Stimulated activated CD4-positive, alpha-beta T cell treated with anti-CD3 and anti-CD28 coated beads, Interleukin-15, amount 100 ng/mL, for 1 hour (primary cell): ENCODE results near the gene TRABD2B.

Experiments used
- DNase-seq, 2 donors: peaks; one replicate each; pipeline ENCODE4 v3.0.0-alpha.2; 2020; ENCODE audit warnings: low read depth in 1 of 2, low spot score in 1 of 2

Gene TRABD2B

DNA sequence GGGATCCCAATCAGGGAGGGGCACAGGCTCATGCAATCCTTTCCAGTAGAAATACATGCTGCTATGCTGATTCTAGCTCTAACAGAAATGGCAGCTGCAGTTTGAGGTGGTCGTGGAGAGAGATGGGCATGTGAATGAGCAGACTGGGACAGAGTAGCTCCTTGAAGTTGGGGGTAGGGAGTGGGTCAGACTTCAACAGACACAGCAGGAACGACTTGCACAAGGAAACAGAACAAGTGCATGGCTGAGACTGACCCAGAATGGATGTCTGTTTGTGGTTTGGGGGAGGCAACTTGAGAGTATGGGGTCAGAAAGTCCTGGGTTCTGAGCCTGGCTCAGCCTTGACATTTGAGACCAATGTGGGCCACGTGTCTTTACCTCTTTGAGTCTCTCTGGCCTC, 25.1 kb upstream of the TRABD2B start:
- no peak for DNase-seq

DNA sequence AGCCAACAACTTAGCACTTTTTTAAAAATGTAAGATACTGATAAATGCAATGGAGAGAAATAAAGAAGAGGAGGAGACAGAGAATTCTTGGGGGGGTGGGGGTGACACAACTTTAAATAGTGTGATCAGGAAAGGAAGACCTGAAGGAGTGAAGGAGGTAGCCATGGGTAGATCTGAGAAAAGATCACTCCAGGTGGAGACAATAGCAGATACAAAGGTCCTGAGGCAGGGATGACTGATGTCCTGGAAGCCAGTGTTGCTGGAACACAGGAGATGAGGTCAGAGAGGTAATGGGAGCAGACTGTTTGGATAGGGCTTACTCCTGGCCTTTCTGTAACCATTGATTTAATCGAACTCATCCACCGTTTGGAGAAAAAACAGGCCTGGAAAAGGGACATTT, 24.6 kb upstream of the TRABD2B start:
- DNase-seq: no peak

DNA sequence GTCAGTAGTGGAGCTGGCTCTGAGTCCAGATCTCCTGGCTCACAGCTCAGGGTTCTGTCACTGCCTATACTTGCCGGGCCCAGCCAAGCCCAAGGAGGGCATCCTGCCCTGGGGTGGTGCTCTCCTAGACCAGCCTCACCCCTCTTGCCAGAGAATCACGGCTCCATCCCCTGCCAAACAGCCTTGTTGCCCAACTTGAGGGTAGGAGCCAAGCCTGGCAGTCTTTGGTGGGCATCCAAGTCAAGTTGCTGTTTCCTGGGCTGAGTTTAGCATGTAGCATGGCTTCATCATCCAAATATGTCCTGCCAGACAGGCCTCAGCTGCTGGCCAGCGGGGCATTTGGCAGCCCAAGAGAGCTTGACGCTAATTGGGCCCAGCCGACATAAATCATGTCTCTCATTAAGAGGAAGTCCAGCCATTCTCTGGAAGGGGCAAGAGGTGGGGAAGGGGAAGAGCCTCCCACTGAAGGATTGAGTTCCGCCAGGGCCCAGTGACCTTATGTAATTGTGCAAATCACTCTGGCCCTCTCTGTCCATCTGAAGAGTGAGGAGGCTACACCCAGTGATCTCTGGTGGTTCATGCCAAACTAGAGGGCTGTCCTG, 22.6 kb upstream of the TRABD2B start:
- DNase-seq: no peak

DNA sequence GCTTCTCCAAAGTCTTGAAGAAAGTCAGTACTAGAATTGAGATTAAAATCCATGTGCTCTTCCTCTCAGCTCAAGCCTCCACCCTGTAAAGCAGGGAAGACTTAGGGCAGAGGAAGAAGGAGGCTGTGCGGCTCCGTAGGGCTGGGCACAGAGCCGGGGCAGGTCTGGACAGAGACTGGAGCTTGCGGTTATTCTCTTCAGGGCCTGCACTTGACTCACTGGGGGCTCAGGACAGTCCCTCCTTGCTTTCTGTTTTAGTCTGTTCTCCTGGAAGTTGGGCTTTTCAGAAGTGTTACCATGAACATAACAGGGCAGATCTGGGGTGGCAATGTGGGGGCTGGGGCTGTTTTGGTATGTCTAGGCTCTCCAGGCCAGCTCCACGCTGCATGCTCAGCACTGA, 21.6 kb upstream of the TRABD2B start:
- DNase-seq: no peak

DNA sequence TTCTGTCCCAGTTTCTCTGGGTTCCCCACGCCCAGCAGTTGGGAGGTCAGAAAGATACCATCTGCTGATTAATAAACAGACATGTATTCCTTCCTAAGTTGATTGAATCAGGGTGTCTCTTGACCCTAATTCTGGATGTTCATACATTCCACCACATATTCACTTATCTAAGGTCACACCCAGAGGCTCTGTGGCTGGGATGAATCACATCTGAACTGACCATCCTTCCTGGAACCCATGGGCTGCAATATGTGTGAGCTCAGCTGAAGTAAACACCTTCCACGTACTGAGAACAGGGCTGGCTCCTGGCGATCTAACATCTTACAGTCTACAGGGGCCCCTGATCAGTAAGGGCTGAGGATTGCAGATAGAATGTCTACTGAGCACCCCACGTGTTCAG, 20.5 kb upstream of the TRABD2B start:
- DNase-seq: no peak

DNA sequence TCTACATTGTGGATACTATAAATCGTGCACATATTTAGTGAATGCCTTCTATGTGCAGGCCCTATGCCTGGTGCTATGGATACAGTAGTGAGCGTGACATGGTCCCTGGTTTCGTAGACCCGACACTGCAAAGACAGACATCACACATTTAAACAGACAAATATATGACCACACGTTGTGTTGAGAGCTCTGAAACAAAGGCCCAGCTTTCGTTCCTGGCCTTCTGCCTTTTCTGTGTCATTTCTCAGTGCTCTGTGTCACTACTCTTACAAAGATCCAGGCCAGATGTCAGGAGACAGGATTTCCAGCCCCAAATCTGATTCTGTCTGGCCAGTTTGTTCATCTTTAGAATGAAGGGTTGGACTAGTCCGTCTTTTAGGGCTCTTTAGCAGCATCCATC, 19.3 kb upstream of the TRABD2B start:
- no peak for DNase-seq

DNA sequence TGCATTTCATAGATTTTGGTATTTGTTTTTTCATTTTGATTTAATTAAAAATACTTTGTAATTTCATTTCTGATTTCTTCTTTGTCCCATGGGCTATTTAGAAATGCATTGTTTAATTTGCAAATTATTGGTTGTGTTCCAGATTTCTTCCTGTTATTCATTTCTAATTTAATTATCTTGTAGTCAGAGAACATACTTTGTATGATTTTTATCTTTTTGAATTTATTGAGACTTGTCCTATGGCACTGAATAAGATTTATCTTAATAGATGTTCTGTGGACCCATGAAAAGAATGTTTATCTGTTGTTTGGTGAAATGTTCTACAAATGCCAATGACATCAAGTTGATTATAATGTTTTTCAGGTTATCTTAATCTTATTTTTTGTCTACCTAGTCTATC, 16.1 kb upstream of the TRABD2B start:
- DNase-seq: no peak

DNA sequence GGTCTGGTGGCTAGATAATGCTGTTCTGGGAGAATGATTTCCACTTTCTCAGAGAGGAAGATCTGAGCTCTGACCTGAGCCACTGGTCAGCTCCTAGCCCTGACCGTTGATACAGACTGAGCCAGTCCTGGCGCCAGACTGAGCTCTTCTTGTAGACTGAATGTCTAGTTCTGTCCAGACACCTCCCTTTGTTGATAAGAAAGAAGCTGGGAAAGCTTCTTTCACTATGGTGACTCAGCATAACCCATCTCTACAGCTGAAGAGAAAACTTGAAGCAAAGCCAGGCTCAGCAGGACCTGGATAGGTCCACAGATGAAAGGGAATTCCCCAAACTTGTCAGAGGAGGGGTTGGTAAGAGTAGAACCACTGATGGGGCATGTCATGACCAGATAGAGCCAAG, 9.9 kb upstream of the TRABD2B start:
- no peak for DNase-seq

DNA sequence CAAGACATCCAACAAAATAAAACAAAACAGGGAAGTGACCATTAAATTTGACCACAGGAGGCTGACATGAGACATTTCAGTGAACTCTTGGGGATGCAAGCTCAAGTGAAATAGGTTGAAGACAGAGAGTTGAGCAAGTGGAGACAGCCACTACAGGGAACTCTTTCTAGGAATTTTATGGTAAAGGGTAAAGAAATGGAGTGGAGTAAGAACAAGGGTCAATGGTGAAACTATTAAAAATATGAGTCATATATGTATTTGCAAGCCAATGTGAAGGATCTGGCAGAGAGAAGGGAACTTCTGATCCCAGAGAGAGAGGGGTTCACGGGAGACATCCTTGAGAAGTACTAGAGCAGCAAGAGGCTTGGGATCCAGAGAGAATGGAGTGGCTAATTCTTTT, 9.1 kb upstream of the TRABD2B start:
- no peak for DNase-seq

DNA sequence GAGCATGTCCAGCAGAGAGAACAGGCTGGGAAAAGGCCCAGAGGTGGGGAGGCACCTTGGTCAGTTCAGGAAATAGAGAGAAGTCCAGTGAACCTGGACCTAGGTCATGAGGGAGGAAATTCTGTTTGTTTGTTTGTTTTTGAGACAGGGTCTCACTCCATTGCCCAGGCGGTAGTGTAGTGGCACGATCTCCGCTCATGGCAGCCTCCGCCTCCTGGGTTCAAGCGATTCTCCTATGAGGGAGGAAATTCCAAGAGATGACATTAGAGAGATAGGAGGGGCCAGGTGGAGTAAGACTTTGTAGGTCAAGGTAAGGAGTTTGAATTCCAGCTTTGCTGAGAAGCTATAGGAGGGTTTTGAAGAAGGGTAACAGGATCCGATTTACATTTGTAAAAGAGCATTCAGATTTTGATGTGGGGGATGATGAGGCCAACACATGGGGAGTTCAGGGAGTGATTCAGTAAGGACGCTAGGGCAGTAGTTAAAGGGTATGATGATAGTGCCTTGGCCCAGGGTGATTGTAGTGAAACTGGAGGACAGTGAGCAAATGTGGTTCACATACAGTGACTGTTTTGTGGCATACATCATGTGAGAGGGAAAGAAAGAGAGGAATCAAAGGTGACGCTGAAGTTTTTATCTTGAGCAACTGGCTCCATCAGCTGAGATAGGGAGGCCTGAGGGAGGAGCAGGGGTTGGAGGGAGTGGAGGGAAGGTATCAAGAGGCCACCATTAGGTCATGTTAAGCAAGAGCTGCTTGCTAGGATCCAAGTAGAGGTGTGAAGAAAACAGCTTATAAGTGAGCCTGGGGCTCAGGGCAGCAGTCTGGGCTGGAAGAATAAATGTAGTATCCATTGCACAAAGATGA, 8.3 kb upstream of the TRABD2B start:
- no peak for DNase-seq

DNA sequence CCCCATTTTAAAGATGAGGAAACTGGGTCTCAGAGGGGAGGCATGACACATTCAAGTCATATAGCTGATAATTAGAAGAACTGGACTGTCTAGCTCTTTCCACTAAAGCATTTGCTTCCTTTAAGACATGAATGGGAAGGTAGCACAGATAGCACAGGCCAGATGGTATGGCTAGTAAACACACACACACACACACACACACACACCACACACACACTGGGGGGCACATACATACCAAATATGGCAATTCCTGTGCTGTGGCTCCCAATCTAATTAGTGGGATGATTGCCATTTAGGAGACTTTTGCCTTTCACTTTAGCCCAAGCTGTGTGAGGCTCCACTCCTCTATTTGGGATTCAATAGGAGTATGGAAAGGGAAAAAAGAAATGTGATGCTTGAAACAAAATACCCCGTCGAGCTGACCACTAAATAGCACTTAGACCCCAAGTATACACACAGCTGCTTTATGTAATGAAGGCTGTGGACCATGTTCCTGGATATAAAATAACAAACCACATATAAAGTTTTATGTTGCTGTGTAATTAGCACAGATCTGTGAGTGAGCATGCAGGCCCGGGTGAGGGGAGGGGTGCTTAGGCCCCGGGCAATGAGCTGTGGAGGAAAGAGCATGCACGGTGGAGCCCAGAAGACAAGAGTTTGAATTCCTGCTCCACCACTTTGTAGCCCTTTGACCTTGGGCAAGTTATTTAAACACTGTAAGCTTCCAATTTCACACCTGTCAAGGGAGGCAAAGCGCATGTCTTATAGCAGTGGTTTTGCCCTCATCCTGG, 6.8 kb upstream of the TRABD2B start:
- no peak for DNase-seq

DNA sequence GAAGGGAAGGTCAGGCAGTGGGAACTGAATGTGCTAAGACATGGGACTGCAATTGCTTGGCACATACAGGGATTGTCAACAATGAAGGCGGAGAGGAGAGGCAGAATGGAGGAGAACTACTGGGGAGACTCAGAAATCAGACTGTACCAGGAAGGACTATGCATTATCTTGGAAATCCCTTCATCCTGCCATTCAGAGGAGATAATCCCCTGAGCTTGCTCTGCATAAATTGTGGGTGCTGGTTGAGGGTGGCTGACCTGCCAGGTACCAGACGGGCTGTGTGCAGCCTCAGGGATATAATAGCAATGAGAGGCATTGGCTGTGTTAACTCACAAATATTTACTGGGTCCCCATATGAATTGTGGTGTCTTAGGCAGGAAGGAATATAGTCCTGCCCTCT, 5.0 kb upstream of the TRABD2B start:
- DNase-seq: no peak

DNA sequence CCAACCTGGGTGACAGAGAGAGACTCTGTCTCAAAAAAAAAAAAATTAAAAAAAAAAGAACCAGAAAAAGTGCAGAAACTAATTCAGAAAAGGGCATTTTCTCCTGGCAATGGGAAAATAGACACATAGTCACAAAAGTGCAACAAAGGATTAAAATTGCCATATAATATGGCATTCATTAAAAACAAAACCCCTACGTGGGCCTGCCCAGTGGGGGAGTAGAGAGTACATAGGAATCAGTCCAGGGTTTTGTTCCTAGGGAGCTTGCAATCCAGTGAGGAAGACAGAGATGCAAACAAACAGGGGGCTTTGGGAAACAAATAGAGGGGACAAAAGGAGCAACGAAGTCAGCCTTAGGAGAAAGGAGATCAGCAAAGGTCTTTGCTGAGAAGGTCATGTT, 4.5 kb upstream of the TRABD2B start:
- DNase-seq: no peak

DNA sequence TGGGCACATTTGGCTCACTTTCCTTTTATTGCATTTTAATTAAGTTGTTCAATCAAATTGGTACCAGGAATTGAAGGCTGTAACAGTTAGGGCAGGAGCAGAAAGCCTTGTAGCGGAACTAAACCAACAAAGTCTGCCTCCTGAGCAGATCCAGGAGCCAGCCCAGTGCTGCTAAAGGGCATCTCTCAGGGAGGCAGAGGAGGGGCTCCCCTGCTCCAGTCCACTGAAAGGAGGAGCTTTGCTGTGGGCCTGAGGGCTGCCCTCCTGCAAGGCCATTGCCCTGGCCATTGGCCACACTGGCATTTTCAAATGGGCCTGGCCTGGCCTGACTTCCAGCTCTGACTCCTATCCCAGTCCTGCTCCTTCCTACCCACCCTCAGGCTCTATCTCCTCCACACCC, 3.7 kb upstream of the TRABD2B start:
- DNase-seq: no peak

DNA sequence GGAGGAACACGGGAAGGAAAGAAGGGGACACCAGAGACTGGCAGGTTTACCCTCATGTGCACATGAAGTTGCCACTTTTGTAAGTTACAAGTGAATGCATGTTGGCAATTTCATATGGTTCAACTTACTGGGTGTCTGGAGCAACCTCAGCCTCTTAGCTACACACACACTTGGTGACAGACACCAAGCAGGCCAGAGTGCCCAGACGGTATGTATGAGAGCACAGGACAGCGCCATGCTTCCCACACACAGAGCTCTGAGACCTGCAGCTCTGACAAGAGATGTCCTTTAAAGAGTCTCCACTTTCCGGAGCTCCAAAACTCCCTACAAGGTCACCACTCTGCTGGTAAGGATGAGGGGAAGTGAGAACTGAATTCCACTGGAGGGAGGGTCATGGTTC, 1.9 kb upstream of the TRABD2B start:
- no peak for DNase-seq

DNA sequence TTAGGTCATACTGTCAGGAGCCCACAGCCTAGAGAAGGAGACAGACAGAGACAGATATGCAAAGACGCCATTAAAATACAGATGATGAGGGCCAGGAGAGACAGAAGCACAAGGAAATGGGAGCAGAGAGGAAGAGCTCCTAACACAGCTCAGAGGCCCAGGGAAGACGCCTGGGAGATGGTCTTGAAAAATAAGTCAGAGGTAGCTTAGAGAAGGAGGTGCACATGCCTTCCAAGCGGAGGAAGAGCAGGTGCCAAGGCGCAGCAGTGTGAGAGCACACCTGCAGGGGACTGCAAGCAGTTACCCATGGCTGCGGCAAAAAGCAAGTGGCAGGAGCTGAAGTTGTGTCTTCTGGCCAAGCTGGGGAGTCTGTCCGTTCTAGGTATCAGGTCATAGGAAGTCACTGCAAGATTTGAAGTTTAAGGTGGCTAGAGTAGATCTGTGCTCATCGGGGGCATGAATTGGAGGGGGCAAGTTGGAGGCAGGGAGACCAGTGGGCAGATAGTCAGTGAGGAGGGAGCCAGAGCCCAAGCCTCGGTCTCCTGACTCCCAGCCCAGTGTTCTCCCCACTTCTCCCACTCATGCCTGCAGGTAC, 1.3 kb upstream of the TRABD2B start:
- DNase-seq: no peak

DNA sequence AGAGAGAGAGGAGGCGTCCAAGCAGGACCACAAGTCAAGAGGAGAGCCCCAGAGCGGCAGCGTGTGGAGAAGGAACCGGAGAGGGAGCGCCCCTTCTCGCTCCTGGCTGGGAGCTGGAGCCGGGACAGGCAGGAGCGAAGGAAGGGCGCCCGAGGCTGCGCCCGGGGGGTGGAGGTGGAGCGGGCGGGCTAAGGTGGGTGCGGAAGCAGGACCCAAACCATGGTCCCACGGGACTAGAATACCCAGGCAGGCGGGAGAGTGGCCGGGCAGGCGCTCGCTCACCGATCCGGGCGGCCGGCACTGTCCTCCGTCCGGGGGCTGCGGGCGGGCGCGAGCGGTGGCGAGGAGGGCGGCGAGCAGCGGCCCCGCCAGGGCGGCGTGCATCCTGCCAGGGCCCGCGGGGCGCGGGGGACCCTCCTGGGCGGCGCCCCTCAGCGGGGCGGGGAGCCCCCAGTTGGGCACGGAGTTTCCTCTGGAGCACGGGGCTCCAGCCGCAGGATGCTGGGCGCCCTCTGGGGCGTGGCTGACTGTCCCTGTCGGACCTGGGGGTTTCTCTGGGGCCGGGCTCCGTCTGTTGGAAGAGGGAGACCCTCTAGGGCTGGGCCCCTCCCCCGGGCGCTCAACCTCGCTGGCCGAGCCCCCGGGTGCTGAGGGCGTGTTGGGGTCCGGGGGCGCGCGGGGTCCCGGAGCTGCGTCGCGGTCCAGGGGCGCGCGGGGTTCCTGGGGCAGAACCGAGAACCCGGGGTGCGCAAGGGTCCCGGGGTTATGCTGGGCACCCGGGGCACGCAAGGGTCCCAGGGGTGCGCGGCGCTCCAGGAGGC, 569 bp downstream of the TRABD2B start:
- no peak for DNase-seq

DNA sequence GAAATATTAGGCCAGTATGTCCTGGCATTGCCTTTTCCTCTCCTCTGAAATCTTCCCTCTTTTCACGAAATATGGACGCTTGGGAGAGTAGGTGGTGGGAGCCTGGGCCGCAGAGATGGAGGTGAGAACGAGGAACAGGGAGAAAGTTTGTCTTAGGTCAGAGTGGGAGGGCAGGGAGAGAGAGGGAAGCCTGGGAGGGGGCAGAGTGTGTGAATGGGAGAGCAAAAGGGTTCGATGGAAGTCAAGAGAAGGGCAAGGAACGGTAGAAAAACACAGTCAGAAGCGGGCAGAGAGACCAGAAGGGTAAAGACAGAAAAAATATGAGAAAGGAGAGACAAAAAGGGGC, 1.2 kb downstream of the TRABD2B start:
- no peak for DNase-seq

DNA sequence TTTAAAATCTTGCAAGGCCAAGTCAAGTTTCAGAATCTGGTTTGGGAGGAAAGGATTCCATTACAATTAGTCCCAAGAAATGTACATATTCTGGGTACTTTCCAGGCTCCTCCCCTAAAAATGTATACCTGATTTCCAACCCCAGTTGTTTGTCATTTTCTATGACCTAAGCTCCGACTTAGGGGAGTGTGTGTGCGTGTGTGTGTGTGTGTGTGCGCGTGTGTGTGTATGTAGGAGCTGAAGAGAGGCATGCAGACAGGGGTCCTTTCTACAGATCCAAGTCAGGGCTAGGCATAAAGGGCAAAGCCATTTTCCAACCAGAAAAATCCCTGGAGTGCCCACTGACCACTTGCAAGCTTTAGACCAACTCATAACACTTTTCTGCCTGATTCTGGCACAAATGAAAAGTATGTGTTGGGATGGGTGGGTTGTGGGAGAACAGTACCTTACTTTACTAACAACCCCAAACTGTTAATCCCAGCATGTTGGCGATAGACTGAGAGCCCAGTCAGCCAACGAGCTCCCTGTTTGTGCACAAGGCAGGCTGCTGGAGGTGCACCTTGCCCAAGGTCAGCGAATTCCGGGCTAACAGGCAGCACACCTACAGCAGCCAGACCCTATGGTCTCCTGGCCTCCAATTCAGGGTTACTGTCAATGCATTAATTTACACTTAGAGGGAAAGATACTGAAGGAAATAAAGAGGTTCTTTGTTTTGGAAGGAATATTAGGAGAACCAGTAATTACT, 1.7 kb downstream of the TRABD2B start:
- no peak for DNase-seq

DNA sequence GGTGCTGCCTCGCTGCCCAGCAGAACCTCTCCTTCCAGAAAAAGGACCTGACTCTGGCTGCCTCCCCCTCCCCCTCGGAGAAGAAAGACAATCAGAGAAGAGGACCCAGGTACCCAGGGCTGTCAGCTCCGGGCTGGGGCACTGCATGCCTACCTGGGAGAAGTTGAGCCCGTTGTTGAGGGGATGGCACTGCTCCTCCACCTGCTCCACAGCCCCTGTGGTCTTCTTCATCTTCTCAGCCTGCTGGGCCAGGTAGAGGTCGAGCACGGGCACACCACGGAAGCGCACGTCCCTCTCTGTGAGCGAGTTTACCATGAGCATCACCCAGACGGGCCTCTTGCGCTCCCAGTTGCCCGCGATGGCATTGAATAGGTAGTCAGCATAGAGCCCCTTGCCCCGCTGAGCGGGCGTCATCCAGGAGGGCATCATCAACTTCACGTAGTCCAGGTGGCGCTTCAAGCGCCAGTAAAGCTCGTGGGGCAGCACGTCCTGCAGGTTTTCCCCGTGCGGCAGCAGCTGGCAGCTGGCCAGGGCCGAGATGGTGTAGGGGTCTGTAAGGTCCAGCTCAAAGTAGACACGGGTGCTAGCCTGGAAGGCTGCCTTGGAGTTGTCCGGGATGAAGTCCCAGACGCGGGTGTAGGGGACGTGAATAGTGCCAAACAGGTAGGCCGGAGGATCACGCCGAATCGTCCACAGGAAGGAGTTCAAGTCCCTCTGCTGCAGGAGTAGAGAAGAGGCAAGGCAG, 3.1 kb downstream of the TRABD2B start:
- DNase-seq: no peak
